ENCODE measurements around the gene PRKG1.
"Not testable (repeated sequence)": the region's sequence is repeated elsewhere in the genome, so short reads cannot be mapped to it uniquely, and the experiment has no call there.

Gene PRKG1

GRCh38 chr10:51685768-51686167 lies 611.5 kb downstream of the PRKG1 start:
- no peak for TF ChIP-seq CTCF (IDR thresholded peaks at IDR 0.05; ENCODE audit: low read depth, low read length)
- no peak for DNase-seq
- Histone ChIP-seq H3K27me3 (ENCODE audit: insufficient read depth, low read depth, severe bottlenecking) (no peaks in the 10 kb centered on the region), H3K4me3 (ENCODE audit: low read depth, low read length) (no peak overlapping the region), H3K9me3 (ENCODE audit: severe bottlenecking) (no peaks in the 10 kb centered on the region), H3K27ac (no peak overlapping the region), H3K36me3 (no peaks in the 10 kb centered on the region)

GRCh38 chr10:51687296-51687695 lies 613.0 kb downstream of the PRKG1 start:
- H3K4me3 ChIP-seq (ENCODE audit: low read depth, low read length) = no peak overlapping the region
- no peak for TF ChIP-seq CTCF (IDR thresholded peaks at IDR 0.05; ENCODE audit: low read depth, low read length)
- no peaks in the 10 kb centered on the region for H3K36me3 ChIP-seq
- no peak overlapping the region for H3K27ac ChIP-seq
- no peaks in the 10 kb centered on the region for H3K9me3 ChIP-seq (ENCODE audit: severe bottlenecking)
- no peak for DNase-seq
- no peaks in the 10 kb centered on the region for H3K27me3 ChIP-seq (ENCODE audit: insufficient read depth, low read depth, severe bottlenecking)

GRCh38 chr10:51688826-51689225 lies 614.5 kb downstream of the PRKG1 start:
- not testable (repeated sequence) for H3K9me3 ChIP-seq (ENCODE audit: severe bottlenecking); DNase-seq; H3K27me3 ChIP-seq (ENCODE audit: insufficient read depth, low read depth, severe bottlenecking); H3K27ac ChIP-seq; H3K4me3 ChIP-seq (ENCODE audit: low read depth, low read length); H3K36me3 ChIP-seq

GRCh38 chr10:51689536-51689935 lies 615.2 kb downstream of the PRKG1 start:
- Histone ChIP-seq H3K27ac (no peak overlapping the region), H3K36me3 (no peaks in the 10 kb centered on the region), H3K9me3 (ENCODE audit: severe bottlenecking) (no peaks in the 10 kb centered on the region), H3K4me3 (ENCODE audit: low read depth, low read length) (no peak overlapping the region), H3K27me3 (ENCODE audit: insufficient read depth, low read depth, severe bottlenecking) (no peaks in the 10 kb centered on the region)
- DNase-seq = no peak
- no peak for TF ChIP-seq CTCF (IDR thresholded peaks at IDR 0.05; ENCODE audit: low read depth, low read length)

GRCh38 chr10:51691135-51691534 lies 616.8 kb downstream of the PRKG1 start:
- Histone ChIP-seq H3K27ac (no peak overlapping the region), H3K4me3 (ENCODE audit: low read depth, low read length) (no peak overlapping the region), H3K9me3 (ENCODE audit: severe bottlenecking) (no peaks in the 10 kb centered on the region), H3K36me3 (no peaks in the 10 kb centered on the region), H3K27me3 (ENCODE audit: insufficient read depth, low read depth, severe bottlenecking) (no peaks in the 10 kb centered on the region)
- no peak for DNase-seq
- no peak for TF ChIP-seq CTCF (IDR thresholded peaks at IDR 0.05; ENCODE audit: low read depth, low read length)

GRCh38 chr10:51694086-51694768 lies 619.9 kb downstream of the PRKG1 start:
- H3K27ac ChIP-seq = no peak overlapping the region
- H3K4me3 ChIP-seq (ENCODE audit: low read depth, low read length) = no peak overlapping the region
- H3K27me3 ChIP-seq (ENCODE audit: insufficient read depth, low read depth, severe bottlenecking) = no peaks in the 10 kb centered on the region
- no peak for DNase-seq
- peaks cover 6% of the 10 kb centered on the region; the same call in 1 of the 2 replicates for H3K36me3 ChIP-seq
- TF ChIP-seq CTCF (IDR thresholded peaks at IDR 0.05; ENCODE audit: low read depth, low read length) = no peak
- no peaks in the 10 kb centered on the region for H3K9me3 ChIP-seq (ENCODE audit: severe bottlenecking)

Measured in WERI-Rb-1 (cell line).